Testis (tissue), 2 donors: Measurements from ENCODE around the gene FBXL15.

ENCODE experiments used
- CTCF ChIP-seq, 3 experiments: fragments of 450-650 bp in 2 of 3; fragments of 200-600 bp in 1 of 3; sonication (generic) in 1 of 3; IDR thresholded peaks; one replicate each; pipeline ENCODE4 v1.5.1; 2016 to 2019; ENCODE audit warnings: antibody characterized with exemption in 3 of 3, mild to moderate bottlenecking in 2 of 3, moderate library complexity in 1 of 3
- POLR2A ChIP-seq: fragments of 450-650 bp; IDR thresholded peaks from one replicate; pipeline ENCODE4 v1.6.1; 2017; ENCODE audit warnings: antibody characterized with exemption, mild to moderate bottlenecking, moderate library complexity

GRCh38 chr10:102437515-102437914 is 16.9 kb downstream of the FBXL15 start:
- TF ChIP-seq CTCF (IDR thresholded peaks at IDR 0.05) (no peak), POLR2A (no peak)
